ENCODE results near the gene GAN.

DNA sequence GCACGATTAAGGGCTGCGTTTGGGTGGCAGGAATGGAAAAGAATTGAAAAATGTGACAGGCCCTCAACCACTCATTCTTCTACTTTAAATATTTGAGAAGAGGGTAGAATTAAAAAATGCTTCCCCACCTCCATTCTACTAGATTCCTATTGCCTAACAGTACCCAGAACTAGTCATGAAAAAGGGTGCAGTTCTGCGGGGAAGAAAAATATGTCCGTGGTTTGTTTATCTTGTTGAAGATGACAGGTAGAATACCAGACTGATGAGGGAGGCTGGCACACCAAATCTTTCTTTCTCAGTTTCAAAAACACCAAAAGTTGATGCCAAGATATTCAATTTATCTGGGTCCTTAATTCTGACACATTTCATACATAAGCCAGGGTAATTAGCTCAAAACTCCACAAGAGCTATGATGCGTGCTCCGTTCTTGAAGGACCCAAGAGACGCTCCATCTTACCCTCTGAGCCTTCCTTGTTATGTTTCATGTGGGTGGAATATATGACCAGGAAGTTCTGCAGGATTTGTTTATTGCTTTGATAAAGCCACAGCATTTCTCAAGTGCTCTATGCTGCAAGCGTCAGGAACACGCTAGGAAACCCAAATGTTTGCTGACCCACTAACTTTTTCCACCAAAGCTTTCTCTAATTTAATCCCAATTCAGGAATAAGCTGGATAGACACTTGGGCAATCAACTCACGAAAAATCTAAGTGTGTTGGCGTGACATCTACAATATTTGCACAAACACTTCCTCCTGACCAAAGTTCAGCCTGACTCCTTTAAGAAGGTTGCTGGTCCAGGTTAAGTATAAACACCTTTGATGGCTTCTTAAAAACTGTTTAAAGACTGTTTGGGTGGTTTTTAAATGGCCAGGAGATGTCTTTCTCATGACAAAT, 20.6 kb upstream of the GAN start:
- TF ChIP-seq EZH2 (IDR thresholded peaks at IDR 0.05), result no peak
- TF ChIP-seq, protein P1, sequence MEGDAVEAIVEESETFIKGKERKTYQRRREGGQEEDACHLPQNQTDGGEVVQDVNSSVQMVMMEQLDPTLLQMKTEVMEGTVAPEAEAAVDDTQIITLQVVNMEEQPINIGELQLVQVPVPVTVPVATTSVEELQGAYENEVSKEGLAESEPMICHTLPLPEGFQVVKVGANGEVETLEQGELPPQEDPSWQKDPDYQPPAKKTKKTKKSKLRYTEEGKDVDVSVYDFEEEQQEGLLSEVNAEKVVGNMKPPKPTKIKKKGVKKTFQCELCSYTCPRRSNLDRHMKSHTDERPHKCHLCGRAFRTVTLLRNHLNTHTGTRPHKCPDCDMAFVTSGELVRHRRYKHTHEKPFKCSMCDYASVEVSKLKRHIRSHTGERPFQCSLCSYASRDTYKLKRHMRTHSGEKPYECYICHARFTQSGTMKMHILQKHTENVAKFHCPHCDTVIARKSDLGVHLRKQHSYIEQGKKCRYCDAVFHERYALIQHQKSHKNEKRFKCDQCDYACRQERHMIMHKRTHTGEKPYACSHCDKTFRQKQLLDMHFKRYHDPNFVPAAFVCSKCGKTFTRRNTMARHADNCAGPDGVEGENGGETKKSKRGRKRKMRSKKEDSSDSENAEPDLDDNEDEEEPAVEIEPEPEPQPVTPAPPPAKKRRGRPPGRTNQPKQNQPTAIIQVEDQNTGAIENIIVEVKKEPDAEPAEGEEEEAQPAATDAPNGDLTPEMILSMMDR (IDR thresholded peaks at IDR 0.05), result no peak
- no peak for TF ChIP-seq EZH2phosphoT487 (IDR thresholded peaks at IDR 0.05)
